Omental fat pad (tissue), 4 donors: ENCODE data around the gene CPA1. TPM values are rescaled to one million over a fixed set of nuclear protein-coding genes. Genes with fewer than 3 reads are reported as not detected.

ENCODE experiments used
- ATAC-seq: fragments of 150-250 bp; one replicate; pipeline ENCODE4 v1.9.1; 2016; ENCODE audit warnings: mild to moderate bottlenecking, moderate library complexity; ENCODE audit not compliant: low FRiP score
- DNase-seq: peaks from one replicate; pipeline ENCODE4 v3.0.0-alpha.2; 2019; ENCODE audit warnings: low spot score
- CTCF ChIP-seq, 3 donors: fragments of 450-650 bp; IDR thresholded peaks; one replicate each; pipeline ENCODE4 v1.5.1; 2016 to 2017; ENCODE audit warnings: antibody characterized with exemption in 3 of 3, mild to moderate bottlenecking in 3 of 3, moderate library complexity in 2 of 3
- total RNA-seq, 4 donors: library from RNA; depleted of rRNA; stranded (reverse); fragments of >200 nt; gene quantifications; one replicate each; pipeline ENCODE4 v1.1.0, GENCODE V29; 2016

The CPA1 gene
- total RNA-seq, 4 donors from 2014 or later: 2.0 to 4.5 (median 2.3) TPM; not detected in 1

- no peak for TF ChIP-seq CTCF (IDR thresholded peaks at IDR 0.05)
- DNase-seq: no peak
- ATAC-seq: no peak
These were observed 7.0 kb downstream of the CPA1 start for GRCh38 chr7:130387306-130387627.

GRCh38 chr7:130387628-130388403 lies 7.5 kb downstream of the CPA1 start:
- no peak for TF ChIP-seq CTCF (IDR thresholded peaks at IDR 0.05)
- DNase-seq (no peak), ATAC-seq (peak; percentile 43)

- ATAC-seq (no peak), DNase-seq (no peak)
These were observed 8.4 kb downstream of the CPA1 start for GRCh38 chr7:130388671-130389070.

GRCh38 chr7:130390486-130390885 lies 10.2 kb downstream of the CPA1 start:
- ATAC-seq: peak; percentile 31
- no peak for DNase-seq

More at GRCh38 chr7:130388671-130389070, 8.4 kb downstream of the CPA1 start:
- no peak for TF ChIP-seq CTCF (IDR thresholded peaks at IDR 0.05)

GRCh38 chr7:130393101-130393561 lies 12.8 kb downstream of the CPA1 start:
- no peak for TF ChIP-seq CTCF (IDR thresholded peaks at IDR 0.05)
- DNase-seq (no peak), ATAC-seq (peak; percentile 83)

More at GRCh38 chr7:130390486-130390885, 10.2 kb downstream of the CPA1 start:
- TF ChIP-seq CTCF (IDR thresholded peaks at IDR 0.05): no peak

GRCh38 chr7:130393841-130394411 lies 13.6 kb downstream of the CPA1 start:
- no peak for DNase-seq
- no peak for ATAC-seq
- no peak for TF ChIP-seq CTCF (IDR thresholded peaks at IDR 0.05)
